PFSK-1 (cell line): ENCODE data around the gene TRIL.

ENCODE experiments used
- FOXP2 ChIP-seq: optimal IDR thresholded peaks from 2 replicates; pipeline ENCODE3; 2011; ENCODE audit warnings: borderline replicate concordance, control low read depth, inconsistent platforms; ENCODE audit not compliant: insufficient read depth; ENCODE audit errors: extremely low read length, extremely low read depth
- POLR2AphosphoS5 ChIP-seq: IDR thresholded peaks from 2 replicates; pipeline ENCODE4 v1.6.1; 2012; ENCODE audit warnings: low read depth, mild to moderate bottlenecking, control low read depth, low read length, moderate library complexity
- SIN3A ChIP-seq: IDR thresholded peaks from 2 replicates; pipeline ENCODE4 v1.6.1; 2012; ENCODE audit warnings: mild to moderate bottlenecking, low read length, moderate library complexity, borderline replicate concordance; ENCODE audit not compliant: insufficient read depth
- TAF1 ChIP-seq: IDR thresholded peaks from 2 replicates; pipeline ENCODE4 v1.6.1; 2012; ENCODE audit warnings: low read length, control low read depth, borderline replicate concordance; ENCODE audit not compliant: insufficient read depth
- TF ChIP-seq, protein P1 (sequence below), 2 experiments: IDR thresholded peaks; 2 replicates each; pipeline versions ENCODE4 v1.6.1 to v1.8.0; 2011 to 2012; ENCODE audit warnings: low read depth in 2 of 2, low read length in 2 of 2, control low read depth in 1 of 2, inconsistent platforms in 1 of 2, mild to moderate bottlenecking in 1 of 2, moderate library complexity in 1 of 2; ENCODE audit not compliant: insufficient read depth in 1 of 2

The TRIL gene

DNA sequence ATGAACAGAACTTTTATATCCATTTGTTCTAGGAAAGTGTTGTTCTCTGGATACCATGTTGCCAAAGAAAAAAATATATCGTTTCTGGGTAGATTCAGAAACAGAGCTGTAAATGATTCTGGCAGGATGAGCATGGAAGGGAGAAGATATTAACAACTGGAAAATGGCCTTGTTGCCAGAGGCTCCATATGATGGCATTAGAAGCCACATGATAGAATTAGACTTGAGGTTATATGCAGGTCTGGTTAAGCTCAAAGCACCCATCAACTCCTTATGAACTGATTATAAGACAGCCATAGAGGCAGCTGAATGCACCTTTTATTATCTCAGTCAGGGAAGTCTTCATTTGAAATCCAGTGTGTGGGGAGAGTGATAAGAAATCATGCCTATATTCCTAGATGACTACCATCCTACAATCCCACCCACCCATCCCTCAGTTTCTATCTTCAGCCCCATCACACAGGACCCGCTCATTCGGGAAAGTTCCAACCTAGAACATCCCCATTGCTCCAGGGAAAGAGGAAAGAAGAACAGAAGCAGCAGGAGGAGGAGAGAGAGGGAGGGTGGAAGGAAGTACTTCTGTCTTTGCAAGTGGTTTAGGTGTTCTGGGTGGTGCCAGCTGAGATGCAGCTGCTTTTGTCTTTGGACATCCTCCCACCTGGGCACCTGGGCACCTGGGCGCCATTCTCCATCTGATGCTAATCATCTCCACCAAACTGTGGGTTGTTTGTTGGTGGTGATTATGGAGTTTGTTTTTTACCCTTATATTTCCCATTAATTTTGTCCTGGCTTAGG is 25.5 kb upstream of the TRIL start:
- TF ChIP-seq, protein P1, sequence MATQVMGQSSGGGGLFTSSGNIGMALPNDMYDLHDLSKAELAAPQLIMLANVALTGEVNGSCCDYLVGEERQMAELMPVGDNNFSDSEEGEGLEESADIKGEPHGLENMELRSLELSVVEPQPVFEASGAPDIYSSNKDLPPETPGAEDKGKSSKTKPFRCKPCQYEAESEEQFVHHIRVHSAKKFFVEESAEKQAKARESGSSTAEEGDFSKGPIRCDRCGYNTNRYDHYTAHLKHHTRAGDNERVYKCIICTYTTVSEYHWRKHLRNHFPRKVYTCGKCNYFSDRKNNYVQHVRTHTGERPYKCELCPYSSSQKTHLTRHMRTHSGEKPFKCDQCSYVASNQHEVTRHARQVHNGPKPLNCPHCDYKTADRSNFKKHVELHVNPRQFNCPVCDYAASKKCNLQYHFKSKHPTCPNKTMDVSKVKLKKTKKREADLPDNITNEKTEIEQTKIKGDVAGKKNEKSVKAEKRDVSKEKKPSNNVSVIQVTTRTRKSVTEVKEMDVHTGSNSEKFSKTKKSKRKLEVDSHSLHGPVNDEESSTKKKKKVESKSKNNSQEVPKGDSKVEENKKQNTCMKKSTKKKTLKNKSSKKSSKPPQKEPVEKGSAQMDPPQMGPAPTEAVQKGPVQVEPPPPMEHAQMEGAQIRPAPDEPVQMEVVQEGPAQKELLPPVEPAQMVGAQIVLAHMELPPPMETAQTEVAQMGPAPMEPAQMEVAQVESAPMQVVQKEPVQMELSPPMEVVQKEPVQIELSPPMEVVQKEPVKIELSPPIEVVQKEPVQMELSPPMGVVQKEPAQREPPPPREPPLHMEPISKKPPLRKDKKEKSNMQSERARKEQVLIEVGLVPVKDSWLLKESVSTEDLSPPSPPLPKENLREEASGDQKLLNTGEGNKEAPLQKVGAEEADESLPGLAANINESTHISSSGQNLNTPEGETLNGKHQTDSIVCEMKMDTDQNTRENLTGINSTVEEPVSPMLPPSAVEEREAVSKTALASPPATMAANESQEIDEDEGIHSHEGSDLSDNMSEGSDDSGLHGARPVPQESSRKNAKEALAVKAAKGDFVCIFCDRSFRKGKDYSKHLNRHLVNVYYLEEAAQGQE (IDR thresholded peaks at IDR 0.05; ENCODE audit: insufficient read depth in 1 of 2, low read depth in 2 of 2, low read length in 2 of 2), result no peak
- no peak for TF ChIP-seq TAF1
- no peak for TF ChIP-seq SIN3A
- no peak for TF ChIP-seq FOXP2
- TF ChIP-seq POLR2AphosphoS5, result no peak

GRCh38 chr7:28981161-28981465 is 23.0 kb upstream of the TRIL start:
- no peak for TF ChIP-seq SIN3A

- TF ChIP-seq SIN3A, result no peak
- no peak for TF ChIP-seq FOXP2
- no peak for TF ChIP-seq TAF1
- TF ChIP-seq, protein P1 (IDR thresholded peaks at IDR 0.05; ENCODE audit: insufficient read depth in 1 of 2, low read depth in 2 of 2, low read length in 2 of 2), result no peak
- TF ChIP-seq POLR2AphosphoS5, result no peak
These were observed 22.5 kb upstream of the TRIL start for GRCh38 chr7:28980451-28981160.

DNA sequence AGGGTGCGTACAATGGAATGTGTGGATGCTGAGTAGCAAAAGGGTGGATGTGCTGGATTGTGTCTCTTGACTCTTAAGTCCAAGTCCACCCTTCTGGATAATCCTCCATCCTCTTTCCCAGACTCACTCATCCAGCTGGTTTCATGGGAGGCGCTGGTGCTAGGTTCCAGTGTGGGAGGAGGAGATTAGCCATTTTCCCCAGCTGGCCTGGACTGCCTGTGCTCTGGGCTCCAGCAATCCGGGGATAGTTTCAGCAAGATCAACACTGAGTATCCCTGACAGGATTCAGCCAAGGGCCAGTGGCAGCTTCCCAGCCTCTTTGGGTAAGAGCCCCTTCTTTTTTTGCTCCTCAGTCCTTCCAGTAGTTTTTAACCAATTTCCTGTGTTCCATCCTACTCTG is 21.6 kb upstream of the TRIL start:
- TF ChIP-seq TAF1 (no peak), POLR2AphosphoS5 (no peak), SIN3A (no peak), FOXP2 (no peak)
- TF ChIP-seq, protein P1 (IDR thresholded peaks at IDR 0.05; ENCODE audit: insufficient read depth in 1 of 2, low read depth in 2 of 2, low read length in 2 of 2), result no peak

- TF ChIP-seq, protein P1 (IDR thresholded peaks at IDR 0.05; ENCODE audit: insufficient read depth in 1 of 2, low read depth in 2 of 2, low read length in 2 of 2), result no peak
- no peak for TF ChIP-seq TAF1
- TF ChIP-seq POLR2AphosphoS5, result no peak
- no peak for TF ChIP-seq SIN3A
- no peak for TF ChIP-seq FOXP2
These were observed 19.8 kb upstream of the TRIL start for GRCh38 chr7:28977881-28978280.
